GM10847 (cell line): Measurements from ENCODE around the gene ATOSB.

ENCODE experiments used
- POLR2A ChIP-seq: IDR thresholded peaks from 2 replicates; pipeline ENCODE4 v1.6.1; 2011; ENCODE audit not compliant: insufficient read length; ENCODE audit errors: extremely low read depth

Gene ATOSB

GRCh38 chr9:35115680-35116538, at the start of gene ATOSB:
Gene ATOSB (minus strand): TSS chr9:35115862. CDS start chr9:35108274, 7,588 bp downstream.
- TF ChIP-seq POLR2A, result peak; percentile 28

- TF ChIP-seq POLR2A, result no peak
Observed at GRCh38 chr9:35164711-35165110, 49.0 kb upstream of the ATOSB start.

GRCh38 chr9:35163413-35163812, 47.8 kb upstream of the ATOSB start:
- no peak for TF ChIP-seq POLR2A

GRCh38 chr9:35162605-35163315, 47.1 kb upstream of the ATOSB start:
- no peak for TF ChIP-seq POLR2A

- no peak for TF ChIP-seq POLR2A
Observed at GRCh38 chr9:35161713-35162604, 46.3 kb upstream of the ATOSB start, which contains the start of gene UNC13B. Gene UNC13B (plus strand): TSS chr9:35162009. CDS start chr9:35162284, 275 bp downstream.

- TF ChIP-seq POLR2A, result no peak
Observed at GRCh38 chr9:35158501-35159280, 43.0 kb upstream of the ATOSB start.

- TF ChIP-seq POLR2A, result no peak
Observed at GRCh38 chr9:35156781-35157180, 41.1 kb upstream of the ATOSB start.

- TF ChIP-seq POLR2A, result no peak
Observed at GRCh38 chr9:35152926-35153325, 37.3 kb upstream of the ATOSB start.

- TF ChIP-seq POLR2A, result no peak
Observed at GRCh38 chr9:35142037-35142436, 26.4 kb upstream of the ATOSB start.

GRCh38 chr9:35140093-35140492, 24.4 kb upstream of the ATOSB start:
- TF ChIP-seq POLR2A, result no peak

- TF ChIP-seq POLR2A, result no peak
Observed at GRCh38 chr9:35136866-35137265, 21.2 kb upstream of the ATOSB start.

GRCh38 chr9:35135988-35136387, 20.3 kb upstream of the ATOSB start:
- no peak for TF ChIP-seq POLR2A

GRCh38 chr9:35134920-35135319, 19.3 kb upstream of the ATOSB start:
- no peak for TF ChIP-seq POLR2A

- TF ChIP-seq POLR2A, result no peak
Observed at GRCh38 chr9:35116898-35117551, 1.4 kb upstream of the ATOSB start.
